ENCODE results near the gene LKAAEAR1.

LKAAEAR1 gene

DNA sequence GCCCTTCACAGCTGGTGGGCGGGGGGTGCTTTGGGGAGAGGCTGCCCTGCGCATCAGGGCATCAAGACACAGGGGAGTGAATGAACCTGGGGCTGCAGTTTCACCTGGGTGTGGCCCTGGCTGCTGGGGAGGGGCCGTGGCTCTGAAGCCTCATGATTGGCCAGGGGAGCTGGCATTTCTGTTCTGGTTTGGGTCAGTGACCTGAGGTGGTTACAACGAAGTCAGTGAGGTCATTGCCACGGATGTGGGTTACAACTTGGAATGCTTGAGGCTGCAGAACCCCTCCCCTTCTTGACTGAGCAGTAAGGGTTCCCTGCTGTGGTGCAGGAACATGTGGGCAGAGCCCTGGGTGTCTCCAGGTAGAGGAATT, 18.2 kb downstream of the LKAAEAR1 start:
- peaks cover 14 to 37% of the 10 kb centered on the region in 2 donors for H3K4me1 ChIP-seq (ENCODE audit: control insufficient read depth in 1 of 2, insufficient read depth in 2 of 2, low read length in 2 of 2)
- H3K9ac ChIP-seq (ENCODE audit: low read depth in 1 of 2, low read length in 2 of 2): no peak overlapping the region
- H3K4me3 ChIP-seq (ENCODE audit: low read depth in 1 of 2, low read length in 2 of 2): no peak overlapping the region
- no peaks in the 10 kb centered on the region for H3K36me3 ChIP-seq (ENCODE audit: control insufficient read depth in 1 of 2, insufficient read depth in 2 of 2, low read length in 2 of 2)
- no peaks in the 10 kb centered on the region for H3K9me3 ChIP-seq (ENCODE audit: control insufficient read depth in 1 of 2, low read length in 2 of 2)
- no peak overlapping the region for H3K27ac ChIP-seq (ENCODE audit: low read depth, low read length)
- H3K27me3 ChIP-seq (ENCODE audit: control insufficient read depth in 1 of 2, insufficient read depth in 2 of 2, low read length in 2 of 2): no peaks in the 10 kb centered on the region

DNA sequence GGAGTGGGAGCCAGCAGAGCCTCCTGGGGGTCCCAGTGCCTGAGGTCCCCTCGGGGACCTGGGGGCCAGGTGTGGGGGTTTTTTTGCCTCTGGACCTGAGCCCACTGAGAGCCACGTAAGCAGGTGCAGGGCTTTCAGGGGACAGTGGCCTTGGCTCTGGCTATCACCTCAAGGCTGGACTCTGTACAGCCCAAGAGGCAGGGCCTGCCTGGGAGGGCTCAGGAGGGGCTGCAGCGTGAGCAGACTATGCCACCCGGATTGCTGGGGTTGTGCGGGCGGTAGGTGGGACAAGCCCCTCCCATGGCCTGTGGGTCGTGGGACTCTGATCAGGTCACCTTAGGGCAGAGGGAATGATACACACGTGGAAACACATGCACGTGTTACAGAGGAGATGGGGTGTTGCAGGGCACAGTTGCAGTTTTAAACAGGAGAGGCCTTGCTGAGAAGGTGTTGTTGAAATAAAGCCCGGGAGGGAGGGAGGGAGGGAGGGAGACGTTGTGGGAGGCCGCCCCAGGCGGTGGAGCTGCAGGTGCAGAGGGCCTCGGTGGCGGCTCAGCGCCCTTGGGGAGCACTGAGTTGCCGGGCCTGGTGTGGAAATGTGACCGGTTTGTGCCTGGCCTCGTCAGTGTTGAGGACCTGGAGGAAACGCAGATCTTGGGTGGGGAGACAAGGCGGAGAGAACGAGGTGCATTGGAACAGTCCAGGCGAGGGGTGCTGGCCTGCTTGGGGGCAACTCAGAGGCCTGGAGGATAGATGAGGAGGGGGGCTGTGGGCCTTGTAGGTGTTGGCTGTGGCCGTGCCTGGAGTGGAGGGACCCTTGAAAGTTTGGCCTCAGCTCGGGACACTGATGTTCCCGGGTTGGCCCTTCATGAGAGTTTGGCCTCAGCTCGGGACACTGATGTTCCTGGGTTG, 18.9 kb downstream of the LKAAEAR1 start:
- H3K9ac ChIP-seq (ENCODE audit: low read depth in 1 of 2, low read length in 2 of 2): no peak overlapping the region
- no peak overlapping the region for H3K27ac ChIP-seq (ENCODE audit: low read depth, low read length)
- H3K4me3 ChIP-seq (ENCODE audit: low read depth in 1 of 2, low read length in 2 of 2): no peak overlapping the region
- H3K27me3 ChIP-seq (ENCODE audit: control insufficient read depth in 1 of 2, insufficient read depth in 2 of 2, low read length in 2 of 2): no peaks in the 10 kb centered on the region
- no peaks in the 10 kb centered on the region for H3K36me3 ChIP-seq (ENCODE audit: control insufficient read depth in 1 of 2, insufficient read depth in 2 of 2, low read length in 2 of 2)
- peaks cover 14 to 37% of the 10 kb centered on the region in 2 donors for H3K4me1 ChIP-seq (ENCODE audit: control insufficient read depth in 1 of 2, insufficient read depth in 2 of 2, low read length in 2 of 2)
- no peaks in the 10 kb centered on the region for H3K9me3 ChIP-seq (ENCODE audit: control insufficient read depth in 1 of 2, low read length in 2 of 2)

DNA sequence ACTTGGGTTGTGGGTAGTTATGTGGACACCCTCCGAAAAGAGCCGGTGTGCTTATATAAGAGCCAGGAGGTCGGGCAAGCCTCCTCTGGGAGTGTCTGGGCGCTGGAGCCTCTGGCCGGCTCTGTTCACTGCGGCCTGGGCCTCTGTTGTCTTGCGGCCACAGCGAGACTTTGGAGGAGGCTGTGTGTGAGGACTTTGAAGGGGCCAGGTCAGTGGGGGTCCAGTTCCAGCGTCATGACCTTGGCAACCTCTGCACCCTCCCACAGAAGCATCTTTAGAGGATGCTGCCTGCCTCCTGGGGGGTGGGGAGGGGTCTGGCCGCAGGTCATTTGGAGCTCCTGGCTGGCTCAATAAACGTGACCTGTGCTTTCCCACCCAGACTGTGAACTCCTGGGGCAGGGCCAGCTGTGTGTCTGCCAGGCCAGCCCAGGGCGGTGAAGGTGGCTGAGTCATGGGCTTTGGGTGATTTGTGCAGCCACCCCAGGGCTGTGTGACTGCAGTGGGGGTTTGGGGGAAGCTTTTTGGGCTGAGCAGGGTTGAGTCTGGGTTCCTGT, 20.0 kb downstream of the LKAAEAR1 start:
- Histone ChIP-seq H3K4me3 (ENCODE audit: low read depth in 1 of 2, low read length in 2 of 2) (peak overlapping the region in 1 of 2 donors; percentile 73), H3K27ac (ENCODE audit: low read depth, low read length) (no peak overlapping the region), H3K4me1 (ENCODE audit: control insufficient read depth in 1 of 2, insufficient read depth in 2 of 2, low read length in 2 of 2) (peaks cover 14 to 34% of the 10 kb centered on the region in 2 donors), H3K9me3 (ENCODE audit: control insufficient read depth in 1 of 2, low read length in 2 of 2) (no peaks in the 10 kb centered on the region), H3K27me3 (ENCODE audit: control insufficient read depth in 1 of 2, insufficient read depth in 2 of 2, low read length in 2 of 2) (no peaks in the 10 kb centered on the region), H3K9ac (ENCODE audit: low read depth in 1 of 2, low read length in 2 of 2) (peak overlapping the region in 1 of 2 donors; percentile 59), H3K36me3 (ENCODE audit: control insufficient read depth in 1 of 2, insufficient read depth in 2 of 2, low read length in 2 of 2) (no peaks in the 10 kb centered on the region)

DNA sequence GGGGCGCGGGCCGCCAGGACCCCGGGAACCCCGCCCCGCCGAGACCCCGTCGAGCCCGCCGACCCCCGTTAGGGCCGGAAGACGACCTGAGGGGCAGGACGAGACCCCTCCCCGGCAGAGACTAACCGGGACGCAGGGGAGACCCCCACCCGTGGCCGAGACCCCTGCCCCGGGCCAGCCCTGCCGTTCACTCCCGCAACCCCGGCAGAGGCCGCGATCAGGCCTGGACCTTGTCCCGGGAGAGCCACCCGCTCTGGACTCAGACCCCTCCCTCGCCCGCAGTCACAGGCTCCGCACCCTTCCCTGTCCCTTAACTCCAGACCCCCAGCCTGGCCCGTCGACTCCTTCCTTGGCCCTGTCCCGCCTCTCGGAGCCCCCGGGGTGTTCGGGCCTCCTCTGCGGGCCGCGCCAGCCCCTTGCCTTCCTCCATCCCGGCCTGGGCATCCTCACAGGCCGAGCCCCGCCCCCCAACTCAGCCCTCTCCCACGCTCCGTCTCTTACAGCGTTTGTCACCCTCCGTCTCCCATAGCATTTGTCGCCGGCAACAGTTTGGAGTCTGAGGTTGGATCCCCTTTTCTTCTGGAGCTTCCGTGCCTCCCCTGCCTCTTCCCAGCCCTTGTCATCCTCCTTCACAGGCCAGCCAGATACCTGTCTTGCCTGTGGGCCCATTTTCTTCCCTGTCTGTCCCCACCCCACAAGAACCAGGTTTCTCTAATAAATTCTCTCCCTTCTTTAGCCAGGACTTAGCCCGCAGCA, 20.6 kb downstream of the LKAAEAR1 start:
- Histone ChIP-seq H3K27ac (ENCODE audit: low read depth, low read length) (peak overlapping the region; percentile 10), H3K27me3 (ENCODE audit: control insufficient read depth in 1 of 2, insufficient read depth in 2 of 2, low read length in 2 of 2) (no peaks in the 10 kb centered on the region), H3K9ac (ENCODE audit: low read depth in 1 of 2, low read length in 2 of 2) (peak overlapping the region; percentile 32 to 59), H3K4me1 (ENCODE audit: control insufficient read depth in 1 of 2, insufficient read depth in 2 of 2, low read length in 2 of 2) (peaks cover 14 to 33% of the 10 kb centered on the region in 2 donors), H3K9me3 (ENCODE audit: control insufficient read depth in 1 of 2, low read length in 2 of 2) (no peaks in the 10 kb centered on the region), H3K4me3 (ENCODE audit: low read depth in 1 of 2, low read length in 2 of 2) (peak overlapping the region; percentile 67 to 73), H3K36me3 (ENCODE audit: control insufficient read depth in 1 of 2, insufficient read depth in 2 of 2, low read length in 2 of 2) (no peaks in the 10 kb centered on the region)

DNA sequence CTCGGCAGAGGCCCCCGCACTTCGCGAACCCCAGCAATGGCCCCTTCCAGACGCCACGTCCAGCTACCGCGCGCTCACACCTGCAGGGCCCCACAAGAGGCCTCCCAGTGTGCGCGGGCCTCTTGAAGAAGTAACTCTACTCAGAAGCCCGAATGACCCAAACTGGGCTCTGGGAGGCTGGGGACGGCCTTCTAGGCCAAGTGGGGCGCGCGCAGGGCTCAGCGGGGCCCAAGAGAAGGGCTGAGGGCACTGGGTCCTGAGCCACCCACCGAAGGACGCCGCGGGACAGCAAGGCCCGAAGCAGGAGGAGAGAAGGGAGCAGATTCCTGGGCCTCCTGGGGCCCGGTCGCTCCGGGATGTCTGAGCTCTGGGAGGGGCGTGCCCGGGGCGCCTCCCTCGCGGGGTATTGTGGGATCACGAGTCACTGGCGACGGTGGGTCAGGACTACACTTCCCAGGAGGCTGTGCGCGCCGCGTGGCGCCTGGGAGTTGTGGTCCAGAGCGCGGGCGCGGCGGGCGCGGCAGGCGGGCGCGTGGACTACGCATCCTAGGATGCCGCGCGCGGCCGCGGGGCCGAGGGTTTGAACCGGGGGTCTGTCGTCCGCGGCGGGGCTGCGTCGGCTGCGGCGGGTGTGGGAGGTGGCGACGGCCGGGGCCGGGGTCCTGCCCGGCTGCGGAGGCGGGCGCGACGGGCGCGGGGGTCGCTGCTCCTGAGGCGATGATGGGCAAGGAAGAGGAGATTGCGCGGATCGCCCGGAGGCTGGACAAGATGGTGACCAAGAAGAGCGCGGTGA, 21.4 kb downstream of the LKAAEAR1 start, which contains the start of gene TCEA2:
Gene TCEA2 (plus strand): TSS at position 603 of the 793 bp plus-strand sequence. CDS start 115 bp downstream, at position 718.
- peaks cover 14 to 33% of the 10 kb centered on the region in 2 donors for H3K4me1 ChIP-seq (ENCODE audit: control insufficient read depth in 1 of 2, insufficient read depth in 2 of 2, low read length in 2 of 2)
- peak within 1 kb of the TSS; percentile 67 to 73 for H3K4me3 ChIP-seq (ENCODE audit: low read depth in 1 of 2, low read length in 2 of 2)
- H3K27ac ChIP-seq (ENCODE audit: low read depth, low read length): peak within 1 kb of the TSS; percentile 56
- H3K9ac ChIP-seq (ENCODE audit: low read depth in 1 of 2, low read length in 2 of 2): peak within 1 kb of the TSS; percentile 32 to 63
- H3K9me3 ChIP-seq (ENCODE audit: control insufficient read depth in 1 of 2, low read length in 2 of 2): no peaks in the 10 kb centered on the region
- peaks cover 0 to 4% of the 10 kb centered on the region in 2 donors for H3K27me3 ChIP-seq (ENCODE audit: control insufficient read depth in 1 of 2, insufficient read depth in 2 of 2, low read length in 2 of 2)
- H3K36me3 ChIP-seq (ENCODE audit: control insufficient read depth in 1 of 2, insufficient read depth in 2 of 2, low read length in 2 of 2): no peaks in the 10 kb centered on the region

DNA sequence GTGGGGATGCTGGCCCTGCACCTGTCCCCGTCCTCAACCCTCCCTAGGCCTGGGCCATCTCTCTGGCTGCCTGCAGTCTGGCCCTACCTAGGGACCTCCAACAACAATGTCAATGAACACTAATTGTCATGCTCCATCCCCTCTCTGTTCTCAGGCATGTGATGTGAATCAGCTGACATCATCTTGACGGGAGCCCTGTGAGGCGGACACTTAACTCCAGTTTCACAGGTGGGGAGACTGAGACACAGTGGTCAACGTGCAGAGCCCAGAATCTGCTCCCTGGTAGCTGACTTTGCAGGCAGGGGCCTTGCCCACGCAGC, 22.0 kb downstream of the LKAAEAR1 start:
- H3K36me3 ChIP-seq (ENCODE audit: control insufficient read depth in 1 of 2, insufficient read depth in 2 of 2, low read length in 2 of 2): no peaks in the 10 kb centered on the region
- H3K9ac ChIP-seq (ENCODE audit: low read depth in 1 of 2, low read length in 2 of 2): peak overlapping the region; percentile 32 to 63
- H3K4me3 ChIP-seq (ENCODE audit: low read depth in 1 of 2, low read length in 2 of 2): peak overlapping the region; percentile 54 to 67
- peaks cover 1 to 9% of the 10 kb centered on the region in 2 donors for H3K27me3 ChIP-seq (ENCODE audit: control insufficient read depth in 1 of 2, insufficient read depth in 2 of 2, low read length in 2 of 2)
- peaks cover 18 to 36% of the 10 kb centered on the region in 2 donors for H3K4me1 ChIP-seq (ENCODE audit: control insufficient read depth in 1 of 2, insufficient read depth in 2 of 2, low read length in 2 of 2)
- H3K9me3 ChIP-seq (ENCODE audit: control insufficient read depth in 1 of 2, low read length in 2 of 2): no peaks in the 10 kb centered on the region
- no peak overlapping the region for H3K27ac ChIP-seq (ENCODE audit: low read depth, low read length)

DNA sequence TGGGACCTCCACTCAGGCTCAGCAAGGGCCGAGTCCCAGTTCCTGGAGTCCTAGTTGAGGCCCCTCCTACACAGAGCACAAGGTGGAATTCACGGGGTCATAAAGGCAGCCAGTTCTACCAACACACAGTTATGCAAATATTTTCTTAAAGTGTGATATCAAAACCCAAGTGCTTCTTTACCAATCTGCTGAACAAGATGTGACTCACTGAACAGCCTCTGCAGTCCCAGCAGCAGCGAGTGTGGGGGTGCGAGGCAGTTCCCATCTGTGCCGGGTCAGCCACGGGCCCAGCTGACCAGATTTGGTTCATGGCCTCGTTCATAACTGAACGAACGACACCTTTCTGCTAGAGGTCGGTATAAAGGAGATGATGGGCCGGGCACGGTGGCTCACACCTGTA, 25.7 kb downstream of the LKAAEAR1 start:
- Histone ChIP-seq H3K9me3 (ENCODE audit: control insufficient read depth in 1 of 2, low read length in 2 of 2) (no peaks in the 10 kb centered on the region), H3K27ac (ENCODE audit: low read depth, low read length) (no peak overlapping the region), H3K4me1 (ENCODE audit: control insufficient read depth in 1 of 2, insufficient read depth in 2 of 2, low read length in 2 of 2) (peaks cover 11 to 14% of the 10 kb centered on the region in 2 donors), H3K27me3 (ENCODE audit: control insufficient read depth in 1 of 2, insufficient read depth in 2 of 2, low read length in 2 of 2) (peaks cover 30 to 35% of the 10 kb centered on the region in 2 donors), H3K9ac (ENCODE audit: low read depth in 1 of 2, low read length in 2 of 2) (no peak overlapping the region), H3K4me3 (ENCODE audit: low read depth in 1 of 2, low read length in 2 of 2) (no peak overlapping the region), H3K36me3 (ENCODE audit: control insufficient read depth in 1 of 2, insufficient read depth in 2 of 2, low read length in 2 of 2) (no peaks in the 10 kb centered on the region)

DNA sequence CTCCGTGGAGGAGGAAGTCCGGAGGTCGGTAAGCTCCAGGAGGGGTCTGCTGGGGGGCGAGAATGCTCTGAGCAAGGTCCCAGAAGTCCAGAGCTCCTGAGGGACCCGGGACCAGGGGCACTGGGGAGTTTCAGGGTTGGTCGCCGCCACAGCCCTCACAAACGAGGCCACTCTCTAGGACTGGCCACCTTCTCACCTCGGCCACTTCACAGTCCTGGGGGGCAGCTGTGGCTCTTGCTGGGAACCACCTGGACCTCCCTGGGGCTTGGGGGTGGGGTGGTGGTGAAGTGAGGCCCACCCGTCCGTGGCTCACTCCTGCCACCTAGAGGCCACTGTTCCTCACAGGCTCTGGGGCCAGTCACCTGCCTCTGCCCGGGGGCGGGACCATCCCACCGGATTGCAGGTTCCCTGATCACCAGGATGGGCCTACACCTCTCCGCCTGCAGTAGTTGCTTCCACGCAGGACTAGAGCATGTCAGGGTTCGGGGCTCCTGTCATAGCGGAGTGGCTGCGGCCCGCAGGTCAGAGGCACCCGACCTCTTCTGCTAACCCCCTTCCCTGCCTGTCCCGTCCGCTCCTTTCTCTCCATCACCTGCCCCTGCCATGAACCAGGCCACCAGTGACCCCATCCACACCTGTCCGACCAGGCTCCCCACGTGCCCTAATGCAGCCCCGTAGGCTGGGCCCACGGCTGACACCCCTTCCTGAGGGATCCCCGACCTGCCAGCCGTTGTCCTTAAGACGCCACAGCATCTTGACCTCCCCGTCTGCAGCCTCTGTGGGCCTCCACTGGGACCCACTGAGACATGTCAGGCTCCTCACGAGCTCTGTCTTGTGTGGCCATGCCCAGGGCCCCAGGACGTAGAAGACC, 26.3 kb downstream of the LKAAEAR1 start:
- peaks cover 33 to 40% of the 10 kb centered on the region in 2 donors for H3K27me3 ChIP-seq (ENCODE audit: control insufficient read depth in 1 of 2, insufficient read depth in 2 of 2, low read length in 2 of 2)
- no peaks in the 10 kb centered on the region for H3K36me3 ChIP-seq (ENCODE audit: control insufficient read depth in 1 of 2, insufficient read depth in 2 of 2, low read length in 2 of 2)
- H3K4me3 ChIP-seq (ENCODE audit: low read depth in 1 of 2, low read length in 2 of 2): peak overlapping the region; percentile 9 to 16
- H3K9me3 ChIP-seq (ENCODE audit: control insufficient read depth in 1 of 2, low read length in 2 of 2): no peaks in the 10 kb centered on the region
- H3K4me1 ChIP-seq (ENCODE audit: control insufficient read depth in 1 of 2, insufficient read depth in 2 of 2, low read length in 2 of 2): peaks cover 10 to 11% of the 10 kb centered on the region in 2 donors
- no peak overlapping the region for H3K27ac ChIP-seq (ENCODE audit: low read depth, low read length)
- H3K9ac ChIP-seq (ENCODE audit: low read depth in 1 of 2, low read length in 2 of 2): no peak overlapping the region
